Epithelial cell of alveolus of lung (primary cell): ENCODE data around the gene PLEKHH1. TPM values are rescaled to one million over a fixed set of nuclear protein-coding genes. Genes with fewer than 3 reads are reported as not detected.

ENCODE experiments used
- total RNA-seq: library from RNA; depleted of rRNA; stranded (reverse); fragments of >200 nt; gene quantifications from 2 replicates; pipeline ENCODE4 v1.2.1, GENCODE V29; 2015

Gene PLEKHH1
- 0.26 and 1.8 TPM in 2 replicates for total RNA-seq

GRCh38 chr14:67532998-67533753 lies at the start of gene PLEKHH1:
Gene PLEKHH1 (plus strand): TSS chr14:67533290. CDS start chr14:67541868, 8,578 bp downstream.

GRCh38 chr14:67487937-67488893 lies 44.9 kb upstream of the PLEKHH1 start, which contains the start of gene TMEM229B:
Gene TMEM229B (minus strand): TSS chr14:67488721. CDS start chr14:67473923, 14,798 bp downstream.

GRCh38 chr14:67599698-67600561 lies 66.8 kb downstream of the PLEKHH1 start, which contains the start of gene PIGH:
Gene PIGH (minus strand): TSS chr14:67600268. CDS start chr14:67600203, 65 bp downstream.

GRCh38 chr14:67619446-67620216 lies 86.5 kb downstream of the PLEKHH1 start, which contains the start of gene ARG2:
Gene ARG2 (plus strand): TSS chr14:67619920. CDS start chr14:67619978, 58 bp downstream.

Other genes starting within 250 kb of the PLEKHH1 start
- gene ATP6V1D, start 173.5 kb upstream of the PLEKHH1 start, total RNA-seq, result 34.4 and 65.7 TPM in 2 replicates
- gene EIF2S1, start 173.0 kb upstream of the PLEKHH1 start, total RNA-seq, result 75.3 and 128 TPM in 2 replicates
- gene PLEK2, start 121.1 kb upstream of the PLEKHH1 start, total RNA-seq, result 5.0 and 30.3 TPM in 2 replicates
- gene TMEM229B, start 44.6 kb upstream of the PLEKHH1 start, total RNA-seq, result not detected in 2 replicates
- gene PIGH, start 67.0 kb downstream of the PLEKHH1 start, total RNA-seq, result 10.3 and 12.1 TPM in 2 replicates
- 0.16 and 2.7 TPM in 2 replicates for gene ARG2, start 86.6 kb downstream of the PLEKHH1 start, total RNA-seq
- gene VTI1B, start 141.3 kb downstream of the PLEKHH1 start, total RNA-seq, result 41.1 and 78.1 TPM in 2 replicates
- 56.5 and 114 TPM in 2 replicates for gene RDH11, start 162.5 kb downstream of the PLEKHH1 start, total RNA-seq
- gene RDH12, start 168.6 kb downstream of the PLEKHH1 start, total RNA-seq, result not detected in 2 replicates